K562 (cell line): ENCODE measurements around the gene ING5. TPM values are rescaled to one million over a fixed set of nuclear protein-coding genes. Genes with fewer than 3 reads are reported as not detected.

ENCODE experiments used
- ATAC-seq: fragments of 200-7000 bp; cut with Tn5 transposase; 3 replicates; pipeline ENCODE4 v1.9.1; 2020; ENCODE audit warnings: moderate library complexity
- BruUV-seq: library from RNA; stranded (reverse); fragments of 400-500 nt; replicated peaks from 2 replicates; lab custom pipeline; 2021; lab: Mats Ljungman, UMichigan
- CTCF ChIA-PET: fragments of 300-600 bp; formaldehyde crosslinking; extraction: SDS; loops from one replicate; lab custom pipeline; 2021; ENCODE audit warnings: low intra/inter-chr PET ratio; lab: Yijun Ruan, JAX
- POLR2A ChIA-PET: fragments of 300-600, 350-650 bp; sonication (Branson Sonifier 250); formaldehyde crosslinking; extraction: SDS; loops from one replicate; lab custom pipeline; 2021; ENCODE audit warnings: antibody characterized with exemption, inconsistent platforms; lab: Yijun Ruan, JAX
- DNase-seq, 4 experiments: peaks; one replicate each; pipeline versions ENCODE4 v3.0.0 to v3.0.0-alpha.2; 2011 to 2018; ENCODE audit warnings: low spot score in 3 of 4, mixed read lengths in 3 of 4; ENCODE audit errors: extremely low read depth in 1 of 4
- FAIRE-seq: peaks from 2 replicates; lab custom pipeline; 2011; peaks lifted over from hg19 to GRCh38; lab: Jason Lieb, UNC
- H2AFZ ChIP-seq: 2 replicates; pipeline ENCODE4 v1.6.0; 2011; ENCODE audit warnings: low read depth, low read length, control low read depth, inconsistent platforms
- H3K27ac ChIP-seq: fragments of 200-600 bp; 3 replicates; pipeline ENCODE4 v1.8.0; 2011; ENCODE audit warnings: low read depth, mild to moderate bottlenecking, control low read depth, inconsistent platforms, low read length, moderate library complexity, mixed read lengths; ENCODE audit errors: extremely low read depth
- H3K27me3 ChIP-seq, 2 experiments: fragments of 300-600 bp in 1 of 2; 2 replicates in 1 of 2; 3 replicates in 1 of 2; pipeline versions ENCODE4 v1.6.0 to v1.8.0; 2011; ENCODE audit warnings: inconsistent platforms in 2 of 2, low read length in 2 of 2, mild to moderate bottlenecking in 1 of 2, mixed read lengths in 1 of 2, moderate library complexity in 1 of 2; ENCODE audit not compliant: control insufficient read depth in 2 of 2, insufficient read depth in 2 of 2
- H3K36me3 ChIP-seq: fragments of 300-600 bp; 3 replicates; pipeline ENCODE4 v1.8.0; 2011; ENCODE audit warnings: mild to moderate bottlenecking, low read length, inconsistent platforms; ENCODE audit not compliant: control insufficient read depth, insufficient read depth
- H3K4me1 ChIP-seq, 2 experiments: fragments of 200-600 bp in 1 of 2; replicated peaks in 1 of 2; 2 replicates in 1 of 2; 3 replicates in 1 of 2; pipeline versions ENCODE4 v1.5.1 to v1.8.0; 2011; ENCODE audit warnings: inconsistent platforms in 2 of 2, low read length in 2 of 2, mild to moderate bottlenecking in 1 of 2, mixed read lengths in 1 of 2, moderate library complexity in 1 of 2; ENCODE audit not compliant: control insufficient read depth in 2 of 2, insufficient read depth in 2 of 2
- H3K4me2 ChIP-seq: 2 replicates; pipeline ENCODE4 v1.6.1; 2011; ENCODE audit warnings: low read length, control low read depth, inconsistent platforms, mixed read lengths; ENCODE audit not compliant: insufficient read depth
- H3K4me3 ChIP-seq: fragments of 200-600 bp; sonication (generic), shearing (Covaris generic); 2 replicates; pipeline ENCODE4 v1.5.1; 2016; ENCODE audit warnings: control low read depth, inconsistent platforms
- H3K79me2 ChIP-seq: fragments of 200-600 bp; 3 replicates; pipeline ENCODE4 v1.8.0; 2011; ENCODE audit warnings: low read length, inconsistent platforms; ENCODE audit not compliant: control insufficient read depth, insufficient read depth
- H3K9ac ChIP-seq, 2 experiments: 2 replicates each; pipeline versions ENCODE4 v1.6.0 to v1.6.1; 2011; ENCODE audit warnings: low read depth in 2 of 2, low read length in 2 of 2, control low read depth in 1 of 2, inconsistent platforms in 1 of 2, mild to moderate bottlenecking in 1 of 2, mixed read lengths in 1 of 2; ENCODE audit not compliant: insufficient read depth in 1 of 2
- H3K9me1 ChIP-seq: one replicate; pipeline ENCODE4 v1.6.0; 2011; ENCODE audit warnings: inconsistent platforms, mild to moderate bottlenecking, low read length, moderate library complexity; ENCODE audit not compliant: control insufficient read depth, insufficient read depth
- H3K9me3 ChIP-seq: replicated peaks from 2 replicates; pipeline ENCODE4 v1.5.1; 2011; ENCODE audit warnings: low read depth, low read length, inconsistent platforms; ENCODE audit not compliant: control insufficient read depth, insufficient read depth
- H4K20me1 ChIP-seq: replicated peaks from 2 replicates; pipeline ENCODE4 v1.6.1; 2011; ENCODE audit warnings: low read length, inconsistent platforms, mixed read lengths; ENCODE audit not compliant: control insufficient read depth, insufficient read depth
- ATF7 ChIP-seq: fragments of 450-650 bp; IDR thresholded peaks from 2 replicates; pipeline ENCODE4 v1.7.1; 2014; ENCODE audit warnings: mild to moderate bottlenecking, moderate library complexity
- CEBPG ChIP-seq, 3 experiments: fragments of 200-800 bp in 1 of 3; sonication (Bioruptor generic) in 1 of 3; sonication (generic) in 1 of 3; formaldehyde crosslinking in 1 of 3; IDR thresholded peaks in 2 of 3; conservative IDR thresholded peaks in 1 of 3; 2 replicates each; pipeline versions ENCODE4 v1.6.1 to v1.8.0; 2016 to 2022; ENCODE audit warnings: missing compliant biosample characterization in 2 of 3, missing genetic modification characterization in 2 of 3, mild to moderate bottlenecking in 1 of 3, missing genetic modification reagents in 1 of 3
- CREB3L1 ChIP-seq: fragments of 450-650 bp; IDR thresholded peaks from 2 replicates; pipeline ENCODE4 v1.6.1; 2014; ENCODE audit warnings: low read depth, mild to moderate bottlenecking, moderate library complexity, borderline replicate concordance
- NR4A1 ChIP-seq, 2 experiments: fragments of 250-450 bp in 1 of 2; fragments of 450-650 bp in 1 of 2; sonication (Bioruptor Pico) in 1 of 2; IDR thresholded peaks; 2 replicates each; pipeline versions ENCODE4 v1.4.0 to v1.6.1; 2016 to 2020; ENCODE audit warnings: mild to moderate bottlenecking in 2 of 2, missing compliant biosample characterization in 1 of 2, missing genetic modification characterization in 1 of 2, moderate library complexity in 1 of 2
- POLR2G ChIP-seq: fragments of 200-400 bp; formaldehyde crosslinking; IDR thresholded peaks from 2 replicates; pipeline ENCODE4 v1.6.1; 2017; ENCODE audit warnings: low read depth, mild to moderate bottlenecking, antibody characterized with exemption, low read length, moderate library complexity
- STAT5B ChIP-seq: fragments of 250-450 bp; sonication (Bioruptor Pico); IDR thresholded peaks from 2 replicates; pipeline ENCODE4 v1.8.0; 2021; ENCODE audit warnings: mild to moderate bottlenecking, inconsistent platforms
- ZNF239 ChIP-seq: fragments of 250-450 bp; sonication (Bioruptor Pico); IDR thresholded peaks from 2 replicates; pipeline ENCODE4 v1.4.0; 2020; ENCODE audit warnings: mild to moderate bottlenecking
- ZSCAN32 ChIP-seq: fragments of 450-650 bp; formaldehyde crosslinking; IDR thresholded peaks from 2 replicates; pipeline ENCODE4 v1.4.0; 2020; ENCODE audit warnings: mild to moderate bottlenecking, moderate library complexity
- WGBS: fragments of 100-300 bp; shearing (Covaris generic); methylation state at CpG from one replicate; pipeline ENCODE4 v1.1.6; 2016; ENCODE audit warnings: low coverage, mixed read lengths; ENCODE audit not compliant: insufficient coverage; ENCODE audit errors: missing lambda C conversion rate; 5-methylcytosine and 5-hydroxymethylcytosine counted together
- in situ Hi-C: fragments of 300-500 bp; cut with MboI; formaldehyde crosslinking; loops from 4 replicates; pipeline ENCODE4 v1.15.0; 2018; ENCODE audit warnings: inconsistent platforms, mixed read lengths
- intact Hi-C: fragments of 100-400 bp; cut with micrococcal nuclease; formaldehyde crosslinking; loops from 2 replicates; pipeline ENCODE4 v1.14.2; 2022
- polyA plus RNA-seq, 8 experiments: library from polyadenylated mRNA; depleted of rRNA in 4 of 8; stranded (reverse) in 5 of 8; unstranded in 3 of 8; fragments of >200 nt; fragmentation: Nextera tagmentation in 2 of 8; fragmentation: Illumina TruSeq in 1 of 8; extraction: Ambion mirVana in 2 of 8; extraction: Trizol in 1 of 8; gene quantifications; 2 replicates each; pipeline versions ENCODE4 v1.2.1 to v1.2.3, GENCODE V29; 2011 to 2014; ENCODE audit warnings: inconsistent platforms in 1 of 8, missing spikeins in 1 of 8
- total RNA-seq, 7 experiments: library from RNA; depleted of rRNA in 6 of 7; stranded (reverse); fragments of >200 nt in 6 of 7; fragmentation: Illumina TruSeq in 2 of 7; extraction: Trizol in 2 of 7; gene quantifications; 2 replicates each; pipeline versions ENCODE4 v1.2.1 to v1.2.3, GENCODE V29; 2011 to 2021; ENCODE audit warnings: low replicate concordance in 1 of 7
- TF ChIP-seq, protein P1 (sequence below): sonication (generic); formaldehyde crosslinking; IDR thresholded peaks from 2 replicates; pipeline ENCODE4 v1.8.0; 2022; ENCODE audit warnings: missing genetic modification reagents, mild to moderate bottlenecking, borderline replicate concordance
- TF ChIP-seq, protein P2 (sequence below): sonication (generic); formaldehyde crosslinking; IDR thresholded peaks from 2 replicates; pipeline ENCODE4 v1.8.1; 2023; ENCODE audit warnings: mild to moderate bottlenecking, missing genetic modification reagents

ING5 gene
- total and polyA plus RNA-seq, 9 of the 15 experiments (the other 6 are each of a cell fraction or from before 2014, with no cell fraction given), result 10.4 to 53.3 (median 27.9) TPM

- TF ChIP-seq STAT5B (CRISPR knock-in tag) (no peak), ZSCAN32 (CRISPR knock-in tag) (no peak)
These were observed 69.1 kb downstream of the ING5 start (continued) for GRCh38 chr2:241770936-241771285.

DNA sequence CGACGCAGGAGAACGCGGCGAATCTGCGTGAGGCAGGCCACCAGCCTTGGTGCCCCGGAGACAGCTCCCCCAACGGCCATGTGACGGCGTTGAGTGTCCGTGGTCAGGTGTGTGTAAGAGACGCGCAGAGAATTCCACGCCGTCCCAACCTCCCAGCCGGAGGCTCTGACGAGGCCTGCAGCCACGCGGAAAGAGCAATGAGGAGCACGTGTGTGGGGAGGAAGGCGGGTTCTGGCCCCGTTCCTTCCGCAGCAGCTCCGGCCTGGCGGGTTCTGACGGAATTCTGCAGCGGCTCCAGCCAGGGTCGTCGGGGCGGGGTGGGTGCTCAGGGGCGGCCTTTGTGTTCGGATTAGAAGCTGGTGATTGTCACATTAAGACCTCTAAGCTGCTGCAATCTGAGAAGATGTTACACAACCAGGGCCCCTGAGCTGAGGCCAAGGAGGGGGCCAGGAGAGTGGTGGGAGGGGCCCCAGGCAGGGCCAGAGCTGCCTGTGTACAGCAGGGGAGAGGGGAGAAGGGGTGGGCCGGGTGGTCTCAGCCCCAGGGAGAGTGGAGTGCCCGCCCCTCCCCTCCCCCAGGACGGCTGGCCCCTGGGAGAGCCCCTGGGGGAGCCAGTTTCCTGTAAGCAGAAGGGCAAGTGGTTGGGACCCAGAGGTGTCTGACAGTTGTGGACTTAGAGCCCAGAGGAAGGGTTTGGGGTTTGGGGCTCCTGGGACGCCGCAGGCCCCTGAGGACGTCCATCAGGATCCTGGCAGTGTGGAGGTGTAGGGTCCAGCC is 69.6 kb downstream of the ING5 start:
- peaks cover 0 to 55% of the 10 kb centered on the region in 2 experiments; a peak in 2 of 5 replicates for H3K4me1 ChIP-seq
- in situ Hi-C loops, result no loop called here

More for the DNA sequence above, 69.6 kb downstream of the ING5 start:
- Histone ChIP-seq H3K9me1 (no peaks in the 10 kb centered on the region), H3K4me2 (no peak overlapping the region), H4K20me1 (no peaks in the 10 kb centered on the region), H3K36me3 (no peaks in the 10 kb centered on the region), H3K4me3 (no peak overlapping the region), H3K9me3 (no peaks in the 10 kb centered on the region)
- POLR2A ChIA-PET, result interaction anchor here (0.5 to 0.9 kb wide), 2 partner anchors 9 to 127 kb away, joined by 3 to 4 read pairs; no protein-coding TSS in a partner anchor
- peak in 1 of 4 experiments; percentile 8 for DNase-seq
- 85% methylated on average over 10 of the region's 38 CpGs for WGBS
- CTCF ChIA-PET, result no interaction called here
- peak; percentile 50 for ATAC-seq
- no peak for FAIRE-seq
- TF ChIP-seq, protein P1, sequence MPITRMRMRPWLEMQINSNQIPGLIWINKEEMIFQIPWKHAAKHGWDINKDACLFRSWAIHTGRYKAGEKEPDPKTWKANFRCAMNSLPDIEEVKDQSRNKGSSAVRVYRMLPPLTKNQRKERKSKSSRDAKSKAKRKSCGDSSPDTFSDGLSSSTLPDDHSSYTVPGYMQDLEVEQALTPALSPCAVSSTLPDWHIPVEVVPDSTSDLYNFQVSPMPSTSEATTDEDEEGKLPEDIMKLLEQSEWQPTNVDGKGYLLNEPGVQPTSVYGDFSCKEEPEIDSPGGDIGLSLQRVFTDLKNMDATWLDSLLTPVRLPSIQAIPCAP (CRISPR knock-in tag), result no peak
- TF ChIP-seq POLR2G (peak; percentile 46; the same call in 1 of the 2 replicates), ATF7 (no peak), ZNF239 (CRISPR knock-in tag) (peak; percentile 82), NR4A1 (CRISPR knock-in tag; IDR thresholded peaks at IDR 0.05) (no peak), NR4A1 (tag; IDR thresholded peaks at IDR 0.05) (no peak), CREB3L1 (no peak), CEBPG (CRISPR knock-in tag; IDR thresholded peaks at IDR 0.05) (peak; percentile 74; the same call in 1 of the 2 replicates), CEBPG (tag; conservative IDR thresholded peaks at IDR 0.05 in 1 of 2, IDR thresholded peaks at IDR 0.05 in 1 of 2) (no peak)
- TF ChIP-seq, protein P2, sequence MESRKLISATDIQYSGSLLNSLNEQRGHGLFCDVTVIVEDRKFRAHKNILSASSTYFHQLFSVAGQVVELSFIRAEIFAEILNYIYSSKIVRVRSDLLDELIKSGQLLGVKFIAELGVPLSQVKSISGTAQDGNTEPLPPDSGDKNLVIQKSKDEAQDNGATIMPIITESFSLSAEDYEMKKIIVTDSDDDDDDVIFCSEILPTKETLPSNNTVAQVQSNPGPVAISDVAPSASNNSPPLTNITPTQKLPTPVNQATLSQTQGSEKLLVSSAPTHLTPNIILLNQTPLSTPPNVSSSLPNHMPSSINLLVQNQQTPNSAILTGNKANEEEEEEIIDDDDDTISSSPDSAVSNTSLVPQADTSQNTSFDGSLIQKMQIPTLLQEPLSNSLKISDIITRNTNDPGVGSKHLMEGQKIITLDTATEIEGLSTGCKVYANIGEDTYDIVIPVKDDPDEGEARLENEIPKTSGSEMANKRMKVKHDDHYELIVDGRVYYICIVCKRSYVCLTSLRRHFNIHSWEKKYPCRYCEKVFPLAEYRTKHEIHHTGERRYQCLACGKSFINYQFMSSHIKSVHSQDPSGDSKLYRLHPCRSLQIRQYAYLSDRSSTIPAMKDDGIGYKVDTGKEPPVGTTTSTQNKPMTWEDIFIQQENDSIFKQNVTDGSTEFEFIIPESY (CRISPR knock-in tag), result peak; percentile 93
- TF ChIP-seq, all 486 proteins: peak for 4
- Histone ChIP-seq H3K79me2 (no peaks in the 10 kb centered on the region), H3K27me3 (no peaks in the 10 kb centered on the region), H3K27ac (no peak overlapping the region), H3K9ac (no peak overlapping the region; a peak in 1 of 4 replicates), H2AFZ (no peak overlapping the region)
- intact Hi-C loops, result no loop called here
- BruUV-seq, result no TSS peak
